GM12891 (cell line): ENCODE results near the gene PPP1R36.

Experiments
- POLR2A ChIP-seq: IDR thresholded peaks from 2 replicates; pipeline ENCODE4 v1.6.1; 2011; ENCODE audit warnings: low read depth, low read length, control low read depth
- POLR2AphosphoS5 ChIP-seq: IDR thresholded peaks from 2 replicates; pipeline ENCODE4 v1.6.1; 2011; ENCODE audit warnings: low read depth, low read length, control low read depth
- POU2F2 ChIP-seq: IDR thresholded peaks from 2 replicates; pipeline ENCODE4 v1.6.1; 2011; ENCODE audit warnings: low read depth, mild to moderate bottlenecking, control low read depth, low read length, moderate library complexity
- SPI1 ChIP-seq: IDR thresholded peaks from 2 replicates; pipeline ENCODE4 v1.6.1; 2011; ENCODE audit warnings: low read depth, low read length, control low read depth
- TAF1 ChIP-seq: IDR thresholded peaks from 2 replicates; pipeline ENCODE4 v1.6.1; 2011; ENCODE audit warnings: low read depth, low read length, control low read depth

- TF ChIP-seq POU2F2 (no peak), POLR2A (no peak), POLR2AphosphoS5 (no peak), SPI1 (no peak), TAF1 (no peak)
Measured at GRCh38 chr14:64634558-64634957, 84.8 kb downstream of the PPP1R36 start.
